Neural cell (in vitro differentiated cells): ENCODE data around the gene CRTC3. TPM values are rescaled to one million over a fixed set of nuclear protein-coding genes. Genes with fewer than 3 reads are reported as not detected.

Experiments used
- H2AFZ ChIP-seq: fragments of 200-600, 300-800 bp; sonication (generic), shearing (Covaris generic); 2 replicates; pipeline ENCODE4 v1.6.0; 2014; ENCODE audit warnings: low read depth, mild to moderate bottlenecking, antibody characterized with exemption, low read length, moderate library complexity
- H3F3A ChIP-seq: fragments of 200-600 bp; shearing (Covaris generic); 2 replicates; pipeline ENCODE4 v1.6.1; 2016; ENCODE audit warnings: mild to moderate bottlenecking, moderate library complexity, mixed read lengths, antibody characterized with exemption, low read length; ENCODE audit not compliant: insufficient read depth, poor library complexity, severe bottlenecking
- H3K27ac ChIP-seq: fragments of 200-600, 300-800 bp; sonication (generic), shearing (Covaris generic); 2 replicates; pipeline ENCODE4 v1.5.1; 2014; ENCODE audit warnings: mild to moderate bottlenecking, low read length, moderate library complexity
- H3K27me3 ChIP-seq: fragments of 300-800, 200-600 bp; sonication (generic), shearing (Covaris generic); 2 replicates; pipeline ENCODE4 v1.6.0; 2014; ENCODE audit warnings: mild to moderate bottlenecking, low read depth, low read length, moderate library complexity; ENCODE audit not compliant: insufficient read depth
- H3K36me3 ChIP-seq: fragments of 300-800, 200-600 bp; sonication (generic), shearing (Covaris generic); 2 replicates; pipeline ENCODE4 v1.5.1; 2014; ENCODE audit warnings: mild to moderate bottlenecking, antibody characterized with exemption, low read length, moderate library complexity; ENCODE audit not compliant: insufficient read depth
- H3K4me2 ChIP-seq: fragments of 300-800, 200-600 bp; sonication (generic), shearing (Covaris generic); 2 replicates; pipeline ENCODE4 v1.6.0; 2014; ENCODE audit warnings: mild to moderate bottlenecking, low read length
- H3K4me3 ChIP-seq: fragments of 300-800, 200-600 bp; sonication (generic), shearing (Covaris generic); 2 replicates; pipeline ENCODE4 v1.5.1; 2014; ENCODE audit warnings: mild to moderate bottlenecking, low read length, moderate library complexity
- H3K79me2 ChIP-seq: fragments of 200-600 bp; shearing (Covaris generic); replicated peaks from 2 replicates; pipeline ENCODE4 v1.6.0; 2014; ENCODE audit warnings: mild to moderate bottlenecking, low read length, moderate library complexity; ENCODE audit not compliant: insufficient read depth
- H3K9ac ChIP-seq: fragments of 300-800, 200-600 bp; sonication (generic), shearing (Covaris generic); 2 replicates; pipeline ENCODE4 v1.6.1; 2016; ENCODE audit warnings: mild to moderate bottlenecking, low read length, mixed read lengths
- H3K9me2 ChIP-seq: fragments of 200-600 bp; shearing (Covaris generic); 2 replicates; pipeline ENCODE4 v1.6.1; 2016; ENCODE audit warnings: mild to moderate bottlenecking, low read length, mixed read lengths; ENCODE audit not compliant: insufficient read depth
- H3K9me3 ChIP-seq: fragments of 200-600, 300-800 bp; sonication (generic), shearing (Covaris generic); 2 replicates; pipeline ENCODE4 v1.6.1; 2016; ENCODE audit warnings: mild to moderate bottlenecking, mixed run types, low read length, moderate library complexity, mixed read lengths
- H4K20me1 ChIP-seq: fragments of 200-600 bp; shearing (Covaris generic); 2 replicates; pipeline ENCODE4 v1.6.1; 2016; ENCODE audit warnings: mild to moderate bottlenecking, mixed run types; ENCODE audit not compliant: insufficient read depth
- EP300 ChIP-seq: fragments of 450-650 bp; conservative IDR thresholded peaks from 2 replicates; pipeline ENCODE4 v1.6.1; 2014; ENCODE audit warnings: antibody characterized with exemption, mild to moderate bottlenecking, moderate library complexity; ENCODE audit not compliant: poor library complexity, severe bottlenecking
- EZH2 ChIP-seq: fragments of 200-600, 300-800 bp; shearing (Covaris generic), sonication (generic); IDR thresholded peaks from 2 replicates; pipeline ENCODE4 v1.6.1; 2014; ENCODE audit warnings: antibody characterized with exemption, low read length, borderline replicate concordance, mild to moderate bottlenecking; ENCODE audit not compliant: insufficient read depth, poor library complexity, severe bottlenecking
- MXI1 ChIP-seq: fragments of 450-650 bp; conservative IDR thresholded peaks from 2 replicates; pipeline ENCODE4 v1.6.1; 2014; ENCODE audit warnings: antibody characterized with exemption, mild to moderate bottlenecking; ENCODE audit not compliant: poor library complexity, severe bottlenecking
- POLR2AphosphoS5 ChIP-seq: IDR thresholded peaks from 2 replicates; pipeline ENCODE4 v1.6.1; 2012
- RAD21 ChIP-seq: fragments of 450-650 bp; conservative IDR thresholded peaks from 2 replicates; pipeline ENCODE4 v1.6.1; 2014; ENCODE audit warnings: antibody characterized with exemption, mild to moderate bottlenecking, moderate library complexity
- SMC3 ChIP-seq: fragments of 450-650 bp; conservative IDR thresholded peaks from 2 replicates; pipeline ENCODE4 v1.6.1; 2014; ENCODE audit warnings: antibody characterized with exemption, mild to moderate bottlenecking, moderate library complexity; ENCODE audit not compliant: poor library complexity
- TAF1 ChIP-seq: IDR thresholded peaks from 2 replicates; pipeline ENCODE4 v1.6.1; 2012; ENCODE audit warnings: low read depth
- polyA minus RNA-seq: library from RNA; depleted of rRNA, polyadenylated mRNA; stranded (reverse); fragments of >200 nt; gene quantifications from 2 replicates; pipeline ENCODE4 v1.2.3, GENCODE V29; 2014
- polyA plus RNA-seq: library from polyadenylated mRNA; depleted of rRNA; stranded (reverse); fragments of >200 nt; gene quantifications from 2 replicates; pipeline ENCODE4 v1.2.3, GENCODE V29; 2014
- TF ChIP-seq, protein P1 (sequence below): fragments of 450-650 bp; IDR thresholded peaks from 2 replicates; pipeline ENCODE4 v1.5.1; 2014; ENCODE audit warnings: antibody characterized with exemption, mild to moderate bottlenecking, moderate library complexity; ENCODE audit not compliant: poor library complexity, severe bottlenecking
- TF ChIP-seq, protein P2 (sequence below): IDR thresholded peaks from 2 replicates; pipeline ENCODE4 v1.6.1; 2012; ENCODE audit warnings: borderline replicate concordance

CRTC3 gene, protein sequence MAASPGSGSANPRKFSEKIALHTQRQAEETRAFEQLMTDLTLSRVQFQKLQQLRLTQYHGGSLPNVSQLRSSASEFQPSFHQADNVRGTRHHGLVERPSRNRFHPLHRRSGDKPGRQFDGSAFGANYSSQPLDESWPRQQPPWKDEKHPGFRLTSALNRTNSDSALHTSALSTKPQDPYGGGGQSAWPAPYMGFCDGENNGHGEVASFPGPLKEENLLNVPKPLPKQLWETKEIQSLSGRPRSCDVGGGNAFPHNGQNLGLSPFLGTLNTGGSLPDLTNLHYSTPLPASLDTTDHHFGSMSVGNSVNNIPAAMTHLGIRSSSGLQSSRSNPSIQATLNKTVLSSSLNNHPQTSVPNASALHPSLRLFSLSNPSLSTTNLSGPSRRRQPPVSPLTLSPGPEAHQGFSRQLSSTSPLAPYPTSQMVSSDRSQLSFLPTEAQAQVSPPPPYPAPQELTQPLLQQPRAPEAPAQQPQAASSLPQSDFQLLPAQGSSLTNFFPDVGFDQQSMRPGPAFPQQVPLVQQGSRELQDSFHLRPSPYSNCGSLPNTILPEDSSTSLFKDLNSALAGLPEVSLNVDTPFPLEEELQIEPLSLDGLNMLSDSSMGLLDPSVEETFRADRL
- polyA plus RNA-seq (5.5 and 17.1 TPM in 2 replicates), polyA minus RNA-seq (21.2 and 21.7 TPM in 2 replicates)

DNA sequence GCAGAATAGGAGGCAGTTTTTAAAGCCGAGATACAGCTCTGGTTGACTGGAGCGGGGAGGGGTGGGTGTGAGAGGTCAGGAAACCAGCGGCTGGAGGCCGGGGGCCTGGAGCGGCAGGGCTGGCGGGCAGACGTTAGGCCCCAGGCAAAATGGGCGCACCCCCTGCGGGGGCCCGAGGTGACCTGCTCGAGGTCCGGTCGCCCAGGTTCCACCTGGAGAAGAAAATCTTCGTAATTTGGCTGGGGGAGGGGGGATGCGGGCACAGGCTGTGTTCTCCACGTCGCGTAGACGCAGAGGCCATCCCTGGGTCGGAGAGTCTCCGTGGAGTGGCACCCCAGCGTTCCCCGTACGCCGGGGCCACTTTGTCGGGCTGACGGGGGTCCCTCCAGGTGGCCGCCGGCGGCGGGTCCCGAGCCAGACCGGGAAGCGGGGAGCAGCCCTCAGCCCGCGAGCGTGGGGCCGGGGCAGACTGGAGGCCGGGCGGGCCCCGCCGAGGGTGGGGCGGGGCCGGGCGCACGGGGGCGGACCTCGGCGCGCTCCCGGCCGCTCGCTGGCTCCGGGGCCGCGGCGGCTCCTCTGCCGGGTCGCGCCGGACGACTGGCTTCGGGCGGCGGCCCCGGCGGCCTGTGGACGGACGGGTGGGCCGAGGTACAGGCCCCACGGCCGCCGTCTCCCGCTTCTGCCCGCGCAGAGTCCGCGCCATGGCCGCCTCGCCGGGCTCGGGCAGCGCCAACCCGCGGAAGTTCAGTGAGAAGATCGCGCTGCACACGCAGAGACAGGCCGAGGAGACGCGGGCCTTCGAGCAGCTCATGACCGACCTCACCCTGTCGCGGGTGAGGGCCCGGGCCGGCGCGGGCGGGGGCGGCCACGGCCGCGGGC, at the start of gene CRTC3:
TSS of gene CRTC3 (plus strand) at position 553 of the 879 bp plus-strand sequence. CDS start at position 702, 149 bp downstream.
- Histone ChIP-seq H2AFZ (peak within 1 kb of the TSS; percentile 74), H3K79me2 (peaks cover 31% of the 10 kb centered on the region), H3K9ac (peak within 1 kb of the TSS; percentile 90)

DNA sequence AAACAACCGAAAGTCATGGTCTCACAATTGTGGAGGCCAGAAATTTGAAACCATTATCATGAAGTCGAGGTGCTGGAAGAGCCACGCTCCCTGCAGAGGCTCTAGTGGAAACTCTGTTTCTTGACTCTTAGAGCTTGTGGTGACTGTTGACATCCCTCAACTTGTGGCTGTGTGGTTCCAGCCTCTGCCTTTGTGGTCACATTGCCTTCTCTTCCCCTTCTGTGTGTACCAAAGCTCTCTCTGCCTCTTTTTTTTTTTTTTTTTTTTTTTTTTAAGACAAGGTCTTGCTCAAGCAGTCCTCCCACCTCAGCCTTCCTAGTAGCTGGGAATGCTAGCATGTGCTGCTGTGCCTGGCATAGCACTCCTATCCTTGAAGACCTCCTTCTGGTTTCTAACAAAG, 48.7 kb upstream of the CRTC3 start:
- no peak overlapping the region for H2AFZ ChIP-seq
- no peak overlapping the region for H3K4me3 ChIP-seq
- no peaks in the 10 kb centered on the region for H3K36me3 ChIP-seq
- H3F3A ChIP-seq, result no peaks in the 10 kb centered on the region
- no peaks in the 10 kb centered on the region for H4K20me1 ChIP-seq
- H3K9ac ChIP-seq, result no peak overlapping the region
- no peak overlapping the region for H3K4me2 ChIP-seq
- H3K27ac ChIP-seq, result no peak overlapping the region
- no peaks in the 10 kb centered on the region for H3K9me2 ChIP-seq
- H3K27me3 ChIP-seq, result no peaks in the 10 kb centered on the region
- H3K9me3 ChIP-seq, result no peaks in the 10 kb centered on the region
- no peaks in the 10 kb centered on the region for H3K79me2 ChIP-seq
- no peak for TF ChIP-seq TAF1
- TF ChIP-seq SMC3, result no peak
- no peak for TF ChIP-seq POLR2AphosphoS5
- no peak for TF ChIP-seq RAD21
- TF ChIP-seq MXI1, result no peak
- TF ChIP-seq, protein P1, sequence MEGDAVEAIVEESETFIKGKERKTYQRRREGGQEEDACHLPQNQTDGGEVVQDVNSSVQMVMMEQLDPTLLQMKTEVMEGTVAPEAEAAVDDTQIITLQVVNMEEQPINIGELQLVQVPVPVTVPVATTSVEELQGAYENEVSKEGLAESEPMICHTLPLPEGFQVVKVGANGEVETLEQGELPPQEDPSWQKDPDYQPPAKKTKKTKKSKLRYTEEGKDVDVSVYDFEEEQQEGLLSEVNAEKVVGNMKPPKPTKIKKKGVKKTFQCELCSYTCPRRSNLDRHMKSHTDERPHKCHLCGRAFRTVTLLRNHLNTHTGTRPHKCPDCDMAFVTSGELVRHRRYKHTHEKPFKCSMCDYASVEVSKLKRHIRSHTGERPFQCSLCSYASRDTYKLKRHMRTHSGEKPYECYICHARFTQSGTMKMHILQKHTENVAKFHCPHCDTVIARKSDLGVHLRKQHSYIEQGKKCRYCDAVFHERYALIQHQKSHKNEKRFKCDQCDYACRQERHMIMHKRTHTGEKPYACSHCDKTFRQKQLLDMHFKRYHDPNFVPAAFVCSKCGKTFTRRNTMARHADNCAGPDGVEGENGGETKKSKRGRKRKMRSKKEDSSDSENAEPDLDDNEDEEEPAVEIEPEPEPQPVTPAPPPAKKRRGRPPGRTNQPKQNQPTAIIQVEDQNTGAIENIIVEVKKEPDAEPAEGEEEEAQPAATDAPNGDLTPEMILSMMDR, result no peak

More for the DNA sequence above, at the start of gene CRTC3:
- TF ChIP-seq RAD21 (no peak), TAF1 (peak; percentile 42), EP300 (no peak), SMC3 (no peak), POLR2AphosphoS5 (peak; percentile 5), MXI1 (no peak), EZH2 (no peak)
- TF ChIP-seq, protein P2, sequence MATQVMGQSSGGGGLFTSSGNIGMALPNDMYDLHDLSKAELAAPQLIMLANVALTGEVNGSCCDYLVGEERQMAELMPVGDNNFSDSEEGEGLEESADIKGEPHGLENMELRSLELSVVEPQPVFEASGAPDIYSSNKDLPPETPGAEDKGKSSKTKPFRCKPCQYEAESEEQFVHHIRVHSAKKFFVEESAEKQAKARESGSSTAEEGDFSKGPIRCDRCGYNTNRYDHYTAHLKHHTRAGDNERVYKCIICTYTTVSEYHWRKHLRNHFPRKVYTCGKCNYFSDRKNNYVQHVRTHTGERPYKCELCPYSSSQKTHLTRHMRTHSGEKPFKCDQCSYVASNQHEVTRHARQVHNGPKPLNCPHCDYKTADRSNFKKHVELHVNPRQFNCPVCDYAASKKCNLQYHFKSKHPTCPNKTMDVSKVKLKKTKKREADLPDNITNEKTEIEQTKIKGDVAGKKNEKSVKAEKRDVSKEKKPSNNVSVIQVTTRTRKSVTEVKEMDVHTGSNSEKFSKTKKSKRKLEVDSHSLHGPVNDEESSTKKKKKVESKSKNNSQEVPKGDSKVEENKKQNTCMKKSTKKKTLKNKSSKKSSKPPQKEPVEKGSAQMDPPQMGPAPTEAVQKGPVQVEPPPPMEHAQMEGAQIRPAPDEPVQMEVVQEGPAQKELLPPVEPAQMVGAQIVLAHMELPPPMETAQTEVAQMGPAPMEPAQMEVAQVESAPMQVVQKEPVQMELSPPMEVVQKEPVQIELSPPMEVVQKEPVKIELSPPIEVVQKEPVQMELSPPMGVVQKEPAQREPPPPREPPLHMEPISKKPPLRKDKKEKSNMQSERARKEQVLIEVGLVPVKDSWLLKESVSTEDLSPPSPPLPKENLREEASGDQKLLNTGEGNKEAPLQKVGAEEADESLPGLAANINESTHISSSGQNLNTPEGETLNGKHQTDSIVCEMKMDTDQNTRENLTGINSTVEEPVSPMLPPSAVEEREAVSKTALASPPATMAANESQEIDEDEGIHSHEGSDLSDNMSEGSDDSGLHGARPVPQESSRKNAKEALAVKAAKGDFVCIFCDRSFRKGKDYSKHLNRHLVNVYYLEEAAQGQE, result no peak
- TF ChIP-seq, protein P1, result peak; percentile 23
- Histone ChIP-seq H3K4me2 (peak within 1 kb of the TSS; percentile 96), H3K36me3 (no peaks in the 10 kb centered on the region), H3F3A (no peaks in the 10 kb centered on the region), H3K27me3 (no peaks in the 10 kb centered on the region), H3K4me3 (peak within 1 kb of the TSS; percentile 85), H3K9me2 (no peaks in the 10 kb centered on the region), H4K20me1 (no peaks in the 10 kb centered on the region), H3K9me3 (no peaks in the 10 kb centered on the region), H3K27ac (peak within 1 kb of the TSS; percentile 81)
